ENCODE results near the gene OPCML. TPM values are rescaled to one million over a fixed set of nuclear protein-coding genes. Genes with fewer than 3 reads are reported as not detected.

Gene OPCML
- total and polyA plus RNA-seq, 2 donors (not counting 1 experiment from before 2014, with no cell fraction given), result not detected

GRCh38 chr11:132655187-132655855 is 877.0 kb downstream of the OPCML start:
- no peak overlapping the region for H2AFZ ChIP-seq (ENCODE audit: insufficient read depth, low read depth, low read length, poor library complexity, severe bottlenecking)
- H3K4me3 Mint-ChIP-seq, result no peak overlapping the region
- no peak overlapping the region for H3K4me2 ChIP-seq (replicated peaks; ENCODE audit: low read depth, low read length, poor library complexity, severe bottlenecking)
- H3K27ac ChIP-seq (ENCODE audit: low read length in 2 of 2), result no peak overlapping the region
- no peaks in the 10 kb centered on the region for H3K27me3 Mint-ChIP-seq
- no peaks in the 10 kb centered on the region for H4K20me1 ChIP-seq (ENCODE audit: control insufficient read depth, insufficient read depth, low read length, poor library complexity, severe bottlenecking)
- intact Hi-C loops (cut with micrococcal nuclease), result no loop called here
- no peaks in the 10 kb centered on the region for H3K36me3 ChIP-seq (replicated peaks in 1 of 2; ENCODE audit: control extremely low read depth in 1 of 2, control insufficient read depth in 1 of 2, extremely low read depth in 1 of 2, insufficient read depth in 2 of 2, low read length in 1 of 2)
- no peak overlapping the region for H3K27ac Mint-ChIP-seq
- no peaks in the 10 kb centered on the region for H3K79me2 ChIP-seq (ENCODE audit: control insufficient read depth, insufficient read depth, low read length)
- ATAC-seq (ENCODE audit: low read depth) (no peak), DNase-seq (no peak)
- H3K27me3 ChIP-seq (replicated peaks in 1 of 4; ENCODE audit: control extremely low read depth in 1 of 4, control insufficient read depth in 3 of 4, insufficient read depth in 4 of 4, low read length in 3 of 4), result no peaks in the 10 kb centered on the region
- POLR2A ChIA-PET, result no interaction called here
- H3K9me3 ChIP-seq (ENCODE audit: control extremely low read depth in 1 of 3, control insufficient read depth in 2 of 3, insufficient read depth in 1 of 3, low read length in 2 of 3), result peaks cover 0 to 15% (median 0%) of the 10 kb centered on the region in 3 donors
- no peak overlapping the region for H3K9ac ChIP-seq (ENCODE audit: low read length)
- TF ChIP-seq CTCF (IDR thresholded peaks at IDR 0.05), result no peak
- TF ChIP-seq EZH2 (IDR thresholded peaks at IDR 0.05; ENCODE audit: borderline replicate concordance, insufficient read depth, low read depth, low read length, poor library complexity, severe bottlenecking), result no peak
- no peaks in the 10 kb centered on the region for H3K9me3 Mint-ChIP-seq (ENCODE audit: insufficient read depth)
- 96% methylated on average over 13 of the region's 15 CpGs for WGBS (ENCODE audit: insufficient coverage)
- H3K4me3 ChIP-seq (ENCODE audit: control extremely low read depth in 1 of 5, extremely low read depth in 1 of 5, insufficient read depth in 1 of 5, low read depth in 2 of 5, low read length in 4 of 5), result no peak overlapping the region
- no peaks in the 10 kb centered on the region for H3K4me1 ChIP-seq (ENCODE audit: control insufficient read depth in 2 of 2, insufficient read depth in 2 of 2, low read length in 2 of 2)
- CTCF ChIA-PET, result no interaction called here
- no peaks in the 10 kb centered on the region for H3K4me1 Mint-ChIP-seq

GRCh38 chr11:132653237-132653636 is 879.1 kb downstream of the OPCML start:
- 82% methylated on average over 8 of the region's 9 CpGs for WGBS (ENCODE audit: insufficient coverage)
- Histone ChIP-seq H3K4me2 (replicated peaks; ENCODE audit: low read depth, low read length, poor library complexity, severe bottlenecking) (no peak overlapping the region), H3K27ac (ENCODE audit: low read length in 2 of 2) (no peak overlapping the region), H3K9me3 (ENCODE audit: control extremely low read depth in 1 of 3, control insufficient read depth in 2 of 3, insufficient read depth in 1 of 3, low read length in 2 of 3) (peaks cover 0 to 13% (median 0%) of the 10 kb centered on the region in 3 donors), H4K20me1 (ENCODE audit: control insufficient read depth, insufficient read depth, low read length, poor library complexity, severe bottlenecking) (no peaks in the 10 kb centered on the region), H3K9ac (ENCODE audit: low read length) (no peak overlapping the region), H3K27me3 (replicated peaks in 1 of 4; ENCODE audit: control extremely low read depth in 1 of 4, control insufficient read depth in 3 of 4, insufficient read depth in 4 of 4, low read length in 3 of 4) (no peaks in the 10 kb centered on the region), H3K36me3 (replicated peaks in 1 of 2; ENCODE audit: control extremely low read depth in 1 of 2, control insufficient read depth in 1 of 2, extremely low read depth in 1 of 2, insufficient read depth in 2 of 2, low read length in 1 of 2) (no peaks in the 10 kb centered on the region), H3K79me2 (ENCODE audit: control insufficient read depth, insufficient read depth, low read length) (no peaks in the 10 kb centered on the region), H3K4me1 (ENCODE audit: control insufficient read depth in 2 of 2, insufficient read depth in 2 of 2, low read length in 2 of 2) (no peaks in the 10 kb centered on the region), H3K4me3 (ENCODE audit: control extremely low read depth in 1 of 5, extremely low read depth in 1 of 5, insufficient read depth in 1 of 5, low read depth in 2 of 5, low read length in 4 of 5) (no peak overlapping the region), H2AFZ (ENCODE audit: insufficient read depth, low read depth, low read length, poor library complexity, severe bottlenecking) (no peak overlapping the region)
- POLR2A ChIA-PET, result no interaction called here
- CTCF ChIA-PET, result no interaction called here
- TF ChIP-seq CTCF (IDR thresholded peaks at IDR 0.05) (no peak), EZH2 (IDR thresholded peaks at IDR 0.05; ENCODE audit: borderline replicate concordance, insufficient read depth, low read depth, low read length, poor library complexity, severe bottlenecking) (no peak)
- DNase-seq (no peak), ATAC-seq (ENCODE audit: low read depth) (no peak)
- Mint-ChIP-seq H3K9me3 (ENCODE audit: insufficient read depth) (no peaks in the 10 kb centered on the region), H3K4me3 (no peak overlapping the region), H3K27me3 (no peaks in the 10 kb centered on the region), H3K27ac (no peak overlapping the region), H3K4me1 (no peaks in the 10 kb centered on the region)
- intact Hi-C loops (cut with micrococcal nuclease), result no loop called here
